Skeletal muscle satellite cell (primary cell): ENCODE data around the gene EPPIN.

Experiments used
- H3K27me3 ChIP-seq: 2 replicates; pipeline ENCODE4 v1.7.0; 2013; ENCODE audit warnings: low read length; ENCODE audit not compliant: control insufficient read depth, insufficient read depth
- H3K36me3 ChIP-seq: 2 replicates; pipeline ENCODE4 v1.7.0; 2013; ENCODE audit warnings: mild to moderate bottlenecking, control low read depth, low read length; ENCODE audit not compliant: insufficient read depth
- H3K4me1 ChIP-seq: 2 replicates; pipeline ENCODE4 v1.7.0; 2013; ENCODE audit warnings: low read length; ENCODE audit not compliant: control insufficient read depth, insufficient read depth
- H3K4me2 ChIP-seq: 2 replicates; pipeline ENCODE4 v1.7.0; 2013; ENCODE audit warnings: mild to moderate bottlenecking, low read length
- H3K4me3 ChIP-seq: 2 replicates; pipeline ENCODE4 v1.7.0; 2013; ENCODE audit warnings: low read length
- H3K9ac ChIP-seq: 2 replicates; pipeline ENCODE4 v1.7.0; 2013; ENCODE audit warnings: mild to moderate bottlenecking, low read depth, low read length, moderate library complexity
- H3K9me3 ChIP-seq: replicated peaks from 2 replicates; pipeline ENCODE4 v1.7.0; 2013; ENCODE audit warnings: mild to moderate bottlenecking, control low read depth, low read length

EPPIN gene

GRCh38 chr20:45527294-45527693, 19.9 kb downstream of the EPPIN start:
- Histone ChIP-seq H3K9me3 (no peaks in the 10 kb centered on the region), H3K4me2 (no peak overlapping the region), H3K4me1 (no peaks in the 10 kb centered on the region), H3K36me3 (no peaks in the 10 kb centered on the region), H3K9ac (no peak overlapping the region), H3K27me3 (peaks cover 27% of the 10 kb centered on the region), H3K4me3 (no peak overlapping the region)

GRCh38 chr20:45523821-45524220, 23.4 kb downstream of the EPPIN start:
- no peak overlapping the region for H3K4me2 ChIP-seq
- H3K9ac ChIP-seq: no peak overlapping the region
- H3K4me1 ChIP-seq: no peaks in the 10 kb centered on the region
- H3K4me3 ChIP-seq: no peak overlapping the region
- H3K9me3 ChIP-seq: no peaks in the 10 kb centered on the region
- peaks cover 36% of the 10 kb centered on the region for H3K27me3 ChIP-seq
- no peaks in the 10 kb centered on the region for H3K36me3 ChIP-seq

- Histone ChIP-seq H3K27me3 (peaks cover 32% of the 10 kb centered on the region), H3K4me3 (no peak overlapping the region), H3K36me3 (no peaks in the 10 kb centered on the region), H3K4me2 (no peak overlapping the region), H3K9ac (no peak overlapping the region), H3K9me3 (no peaks in the 10 kb centered on the region), H3K4me1 (no peaks in the 10 kb centered on the region)
Measured at GRCh38 chr20:45518282-45518681, 28.9 kb downstream of the EPPIN start.

- no peaks in the 10 kb centered on the region for H3K9me3 ChIP-seq
- no peak within 1 kb of the TSS for H3K9ac ChIP-seq
- no peak within 1 kb of the TSS for H3K4me3 ChIP-seq
- H3K36me3 ChIP-seq: no peaks in the 10 kb centered on the region
- H3K4me1 ChIP-seq: no peaks in the 10 kb centered on the region
- H3K4me2 ChIP-seq: no peak within 1 kb of the TSS
- H3K27me3 ChIP-seq: peaks cover 23% of the 10 kb centered on the region
Measured at GRCh38 chr20:45515147-45515913, 31.9 kb downstream of the EPPIN start, which contains the start of gene SPINT3. Gene SPINT3, minus strand, starts transcription at chr20:45515622. Its CDS starts 14 bp downstream, at chr20:45515608.

- no peaks in the 10 kb centered on the region for H3K36me3 ChIP-seq
- no peaks in the 10 kb centered on the region for H3K4me1 ChIP-seq
- H3K9me3 ChIP-seq: no peaks in the 10 kb centered on the region
- no peak overlapping the region for H3K4me3 ChIP-seq
- H3K27me3 ChIP-seq: peaks cover 38% of the 10 kb centered on the region
- H3K9ac ChIP-seq: no peak overlapping the region
- no peak overlapping the region for H3K4me2 ChIP-seq
Measured at GRCh38 chr20:45510242-45510862, 36.8 kb downstream of the EPPIN start.

GRCh38 chr20:45509091-45509490, 38.1 kb downstream of the EPPIN start:
- H3K27me3 ChIP-seq: peaks cover 38% of the 10 kb centered on the region
- no peaks in the 10 kb centered on the region for H3K9me3 ChIP-seq
- H3K4me3 ChIP-seq: no peak overlapping the region
- H3K4me2 ChIP-seq: no peak overlapping the region
- H3K36me3 ChIP-seq: no peaks in the 10 kb centered on the region
- no peaks in the 10 kb centered on the region for H3K4me1 ChIP-seq
- no peak overlapping the region for H3K9ac ChIP-seq

- Histone ChIP-seq H3K9me3 (no peaks in the 10 kb centered on the region), H3K36me3 (no peaks in the 10 kb centered on the region), H3K4me2 (no peak overlapping the region), H3K4me1 (no peaks in the 10 kb centered on the region), H3K4me3 (no peak overlapping the region), H3K9ac (no peak overlapping the region), H3K27me3 (peaks cover 32% of the 10 kb centered on the region)
Measured at GRCh38 chr20:45508068-45508886, 38.9 kb downstream of the EPPIN start.

- no peaks in the 10 kb centered on the region for H3K36me3 ChIP-seq
- H3K27me3 ChIP-seq: peaks cover 26% of the 10 kb centered on the region
- no peak overlapping the region for H3K4me3 ChIP-seq
- H3K4me1 ChIP-seq: no peaks in the 10 kb centered on the region
- no peak overlapping the region for H3K4me2 ChIP-seq
- no peak overlapping the region for H3K9ac ChIP-seq
- no peaks in the 10 kb centered on the region for H3K9me3 ChIP-seq
Measured at GRCh38 chr20:45507011-45507820, 40.0 kb downstream of the EPPIN start.

- no peak overlapping the region for H3K9ac ChIP-seq
- H3K4me1 ChIP-seq: no peaks in the 10 kb centered on the region
- no peak overlapping the region for H3K4me3 ChIP-seq
- no peaks in the 10 kb centered on the region for H3K9me3 ChIP-seq
- no peaks in the 10 kb centered on the region for H3K36me3 ChIP-seq
- peaks cover 30% of the 10 kb centered on the region for H3K27me3 ChIP-seq
- H3K4me2 ChIP-seq: no peak overlapping the region
Measured at GRCh38 chr20:45506398-45506797, 40.8 kb downstream of the EPPIN start.

GRCh38 chr20:45503403-45503802, 43.8 kb downstream of the EPPIN start:
- no peaks in the 10 kb centered on the region for H3K4me1 ChIP-seq
- no peak overlapping the region for H3K9ac ChIP-seq
- no peaks in the 10 kb centered on the region for H3K9me3 ChIP-seq
- no peak overlapping the region for H3K4me2 ChIP-seq
- peaks cover 49% of the 10 kb centered on the region for H3K27me3 ChIP-seq
- H3K4me3 ChIP-seq: no peak overlapping the region
- no peaks in the 10 kb centered on the region for H3K36me3 ChIP-seq

GRCh38 chr20:45502561-45502960, 44.6 kb downstream of the EPPIN start:
- peaks cover 51% of the 10 kb centered on the region for H3K27me3 ChIP-seq
- H3K9ac ChIP-seq: no peak overlapping the region
- no peaks in the 10 kb centered on the region for H3K9me3 ChIP-seq
- H3K4me2 ChIP-seq: no peak overlapping the region
- no peaks in the 10 kb centered on the region for H3K4me1 ChIP-seq
- no peaks in the 10 kb centered on the region for H3K36me3 ChIP-seq
- no peak overlapping the region for H3K4me3 ChIP-seq
